Activated naive CD8-positive, alpha-beta T cell treated with anti-CD3 and anti-CD28 coated beads, Interleukin-2, amount 10 ng/mL, durations not matched to agents 7 days and 5 days (primary cell): ENCODE results near the gene PRKAR1A. TPM values are rescaled to one million over a fixed set of nuclear protein-coding genes. Genes with fewer than 3 reads are reported as not detected.
"Not testable (repeated sequence)": the region's sequence is repeated elsewhere in the genome, so short reads cannot be mapped to it uniquely, and the experiment has no call there.

Experiments
- ATAC-seq: fragments of 150-1000 bp; cut with Tn5 transposase; one replicate; pipeline ENCODE4 v1.10.0; 2021; ENCODE audit warnings: low read depth, moderate library complexity
- POLR2A ChIA-PET: fragments of 350-600 bp; sonication (Branson Sonifier 250); formaldehyde crosslinking; loops from one replicate; lab custom pipeline; 2021; ENCODE audit warnings: antibody characterized with exemption; lab: Charles Lee
- DNase-seq: peaks from one replicate; pipeline ENCODE4 v3.0.0; 2021
- H3K27ac Mint-ChIP-seq: one replicate; pipeline ENCODE4 v1.8.0; 2022; ENCODE audit warnings: mild to moderate bottlenecking, mixed read lengths
- H3K27me3 Mint-ChIP-seq: one replicate; pipeline ENCODE4 v1.8.0; 2022; ENCODE audit warnings: mild to moderate bottlenecking, moderate library complexity, mixed read lengths
- H3K36me3 Mint-ChIP-seq: one replicate; pipeline ENCODE4 v1.8.0; 2021; ENCODE audit warnings: mild to moderate bottlenecking, mixed read lengths
- H3K4me1 Mint-ChIP-seq: one replicate; pipeline ENCODE4 v1.8.0; 2021; ENCODE audit warnings: mixed read lengths
- H3K4me3 Mint-ChIP-seq: one replicate; pipeline ENCODE4 v1.8.0; 2022; ENCODE audit warnings: mild to moderate bottlenecking, moderate library complexity, mixed read lengths
- H3K9me3 Mint-ChIP-seq: one replicate; pipeline ENCODE4 v1.8.0; 2021; ENCODE audit warnings: mixed read lengths
- total RNA-seq, 2 experiments: library from RNA; stranded (reverse); gene quantifications; one replicate each; pipeline ENCODE4 v1.2.3, GENCODE V29; 2021

The PRKAR1A gene
- 100 to 1,000 TPM; 208 to 226 TPM for total RNA-seq

DNA sequence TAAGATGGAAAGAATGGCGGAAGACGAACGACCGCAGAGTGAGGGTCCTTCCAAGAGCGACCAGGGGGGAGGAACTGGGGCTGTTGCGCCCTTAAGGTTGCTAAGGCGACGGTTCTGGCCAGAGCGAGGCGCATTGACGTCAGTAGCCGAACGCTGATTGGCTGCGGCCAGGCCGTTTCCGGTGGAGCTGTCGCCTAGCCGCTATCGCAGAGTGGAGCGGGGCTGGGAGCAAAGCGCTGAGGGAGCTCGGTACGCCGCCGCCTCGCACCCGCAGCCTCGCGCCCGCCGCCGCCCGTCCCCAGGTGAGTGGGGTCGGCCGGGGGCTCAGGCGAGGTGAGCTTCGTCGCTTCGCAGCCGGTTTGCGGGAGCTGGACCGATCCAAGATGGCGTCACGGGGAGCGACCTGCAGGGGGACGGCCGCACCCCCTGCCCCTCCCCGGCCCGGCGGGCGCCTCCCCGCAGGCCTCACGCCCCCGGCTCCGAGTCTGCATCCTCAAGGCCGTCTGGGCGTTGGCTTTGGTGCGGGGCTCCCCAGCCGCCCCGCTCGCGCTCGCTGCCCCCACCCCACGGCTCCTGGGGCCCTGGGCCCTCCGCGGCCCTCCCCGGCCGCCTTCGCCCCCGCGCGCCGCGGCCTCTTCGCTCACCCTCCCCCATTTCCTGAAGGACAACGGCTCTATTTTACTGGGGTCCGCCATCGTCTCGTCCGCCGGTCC lies at the start of gene PRKAR1A:
TSS of gene PRKAR1A (plus strand) at position 184 of the 713 bp plus-strand sequence. CDS start 2,970 bp downstream, outside the sequence.
- H3K4me3 Mint-ChIP-seq = peak within 1 kb of the TSS; percentile 100
- DNase-seq (peak; percentile 94), ATAC-seq (peak; percentile 83)
- H3K36me3 Mint-ChIP-seq = peaks cover 24% of the 10 kb centered on the region
- peaks cover 2% of the 10 kb centered on the region for H3K9me3 Mint-ChIP-seq
- no peaks in the 10 kb centered on the region for H3K27me3 Mint-ChIP-seq
- POLR2A ChIA-PET = interaction anchor here (0.6 to 3.7 kb wide), 18 partner anchors 9 to 903 kb away, joined by 3 to 43 read pairs (median 4); partner anchors contain the start of genes ARSG, MAP2K6 and WIPI1
- peaks cover 45% of the 10 kb centered on the region for H3K4me1 Mint-ChIP-seq
- H3K27ac Mint-ChIP-seq = peak within 1 kb of the TSS; percentile 100

DNA sequence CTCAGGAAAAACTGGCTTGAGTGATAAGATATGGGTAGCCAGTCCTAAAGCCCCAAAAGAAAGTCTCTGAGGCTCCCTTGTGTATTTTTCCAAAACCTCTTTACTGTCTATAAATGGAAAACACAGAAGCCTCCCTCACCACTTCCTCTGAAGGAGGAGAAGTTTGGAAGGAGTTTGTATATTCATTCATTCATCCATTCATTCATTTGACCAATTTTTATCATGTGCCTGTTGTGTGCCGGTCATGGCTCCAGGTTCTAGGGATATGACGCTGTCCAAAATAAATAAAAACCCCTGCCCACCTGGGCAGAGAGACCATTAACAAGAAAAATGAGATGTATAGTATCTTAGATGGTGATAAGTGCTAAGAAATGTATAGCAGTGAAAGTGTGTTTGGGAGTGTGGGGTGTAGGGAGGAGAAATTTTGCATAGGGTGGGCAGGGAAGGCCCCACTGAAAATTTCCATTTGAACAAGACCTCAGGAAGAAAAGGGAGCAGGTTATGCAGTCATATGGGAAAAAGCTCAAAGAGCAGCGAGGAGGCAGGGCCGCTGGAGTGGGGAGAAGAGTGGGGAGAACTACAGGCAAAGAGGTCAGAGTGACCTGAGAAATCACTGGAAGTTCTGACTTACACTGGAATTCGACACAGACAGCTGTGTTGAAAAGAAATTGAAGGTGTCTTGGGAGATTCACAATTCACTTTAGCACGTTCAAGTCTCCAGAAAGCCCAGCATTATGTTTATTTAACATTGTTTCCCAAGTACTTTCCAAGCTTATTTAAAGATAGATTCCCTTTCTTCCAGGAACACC lies 48.8 kb upstream of the PRKAR1A start:
- Mint-ChIP-seq H3K36me3 (no peaks in the 10 kb centered on the region), H3K9me3 (no peaks in the 10 kb centered on the region), H3K27ac (peak overlapping the region; percentile 98), H3K27me3 (peaks cover 9% of the 10 kb centered on the region), H3K4me1 (peaks cover 50% of the 10 kb centered on the region), H3K4me3 (no peak overlapping the region)
- POLR2A ChIA-PET = interaction anchor here (1.0 to 9.3 kb wide), 3 partner anchors 25 to 258 kb away, joined by 3 to 111 read pairs (median 4); no protein-coding TSS in a partner anchor
- DNase-seq (no peak), ATAC-seq (no peak)

DNA sequence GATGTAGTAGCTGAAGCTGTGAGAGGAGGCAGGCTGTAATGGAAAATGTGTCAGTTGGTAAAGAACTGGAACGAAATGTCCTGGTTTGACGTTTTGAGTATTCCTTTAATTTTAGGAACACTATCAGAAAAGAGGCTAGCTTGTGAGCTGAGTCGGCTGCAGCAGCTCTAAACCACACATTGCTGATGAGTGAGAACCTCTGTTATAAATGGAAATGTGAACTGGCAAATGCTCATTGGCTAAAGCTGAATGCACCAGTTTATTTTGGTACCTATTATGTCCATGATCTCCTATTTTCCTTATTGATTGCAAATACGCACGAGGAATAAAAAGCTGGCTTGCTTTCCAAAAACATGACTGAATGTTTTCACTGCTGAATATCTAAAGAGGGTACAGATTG lies 43.9 kb upstream of the PRKAR1A start:
- Mint-ChIP-seq H3K9me3 (no peaks in the 10 kb centered on the region), H3K27me3 (peaks cover 31% of the 10 kb centered on the region), H3K4me3 (no peak overlapping the region), H3K27ac (no peak overlapping the region), H3K4me1 (peaks cover 8% of the 10 kb centered on the region), H3K36me3 (no peaks in the 10 kb centered on the region)
- POLR2A ChIA-PET = no interaction called here
- DNase-seq (no peak), ATAC-seq (no peak)

GRCh38 chr17:68468788-68469187 lies 43.4 kb upstream of the PRKAR1A start:
- DNase-seq = no peak
- Mint-ChIP-seq H3K27ac (no peak overlapping the region), H3K27me3 (peaks cover 31% of the 10 kb centered on the region), H3K9me3 (no peaks in the 10 kb centered on the region), H3K4me3 (no peak overlapping the region), H3K4me1 (peaks cover 5% of the 10 kb centered on the region), H3K36me3 (no peaks in the 10 kb centered on the region)
- POLR2A ChIA-PET = no interaction called here
- no peak for ATAC-seq

- POLR2A ChIA-PET = no interaction called here
- Mint-ChIP-seq H3K4me1 (peaks cover 1% of the 10 kb centered on the region), H3K27ac (no peak overlapping the region), H3K27me3 (peaks cover 38% of the 10 kb centered on the region), H3K36me3 (no peaks in the 10 kb centered on the region), H3K4me3 (no peak overlapping the region), H3K9me3 (no peaks in the 10 kb centered on the region)
- ATAC-seq (no peak), DNase-seq (no peak)
These were observed 41.3 kb upstream of the PRKAR1A start for GRCh38 chr17:68470961-68471360.

GRCh38 chr17:68480885-68481284 lies 31.3 kb upstream of the PRKAR1A start:
- Mint-ChIP-seq H3K4me3 (no peak overlapping the region), H3K9me3 (peaks cover 3% of the 10 kb centered on the region), H3K36me3 (peaks cover 1% of the 10 kb centered on the region), H3K27me3 (peaks cover 40% of the 10 kb centered on the region), H3K27ac (no peak overlapping the region), H3K4me1 (peaks cover 4% of the 10 kb centered on the region)
- ATAC-seq (no peak), DNase-seq (no peak)
- POLR2A ChIA-PET = interaction anchor here (0.7 to 1.1 kb wide), 2 partner anchors 31 to 304 kb away, joined by 4 read pairs; partner anchors contain the start of gene PRKAR1A

GRCh38 chr17:68482576-68483041 lies 29.6 kb upstream of the PRKAR1A start:
- Mint-ChIP-seq H3K27me3 (peaks cover 42% of the 10 kb centered on the region), H3K36me3 (peaks cover 1% of the 10 kb centered on the region), H3K4me1 (peaks cover 13% of the 10 kb centered on the region), H3K4me3 (no peak overlapping the region), H3K9me3 (peaks cover 3% of the 10 kb centered on the region), H3K27ac (no peak overlapping the region)
- no peak for DNase-seq
- no peak for ATAC-seq
- POLR2A ChIA-PET = interaction anchor here (0.6 kb wide), 1 partner anchor 84 kb away, joined by 3 read pairs; no protein-coding TSS in a partner anchor

GRCh38 chr17:68484458-68484857 lies 27.8 kb upstream of the PRKAR1A start:
- Mint-ChIP-seq H3K4me1 (peaks cover 21% of the 10 kb centered on the region), H3K27ac (no peak overlapping the region), H3K9me3 (peaks cover 2% of the 10 kb centered on the region), H3K27me3 (peaks cover 36% of the 10 kb centered on the region), H3K36me3 (peaks cover under 1% of the 10 kb centered on the region), H3K4me3 (no peak overlapping the region)
- no peak for ATAC-seq
- POLR2A ChIA-PET = no interaction called here
- DNase-seq = no peak

- ATAC-seq (no peak), DNase-seq (no peak)
- POLR2A ChIA-PET = interaction anchor here (3.2 kb wide), 1 partner anchor 8 kb away, joined by 38 read pairs; no protein-coding TSS in a partner anchor
- Mint-ChIP-seq H3K27me3 (peaks cover 21% of the 10 kb centered on the region), H3K27ac (no peak overlapping the region), H3K9me3 (no peaks in the 10 kb centered on the region), H3K36me3 (no peaks in the 10 kb centered on the region), H3K4me3 (no peak overlapping the region), H3K4me1 (peaks cover 25% of the 10 kb centered on the region)
These were observed 22.3 kb upstream of the PRKAR1A start for GRCh38 chr17:68489919-68490318.

GRCh38 chr17:68491381-68492231 lies 20.6 kb upstream of the PRKAR1A start:
- Mint-ChIP-seq H3K4me1 (peaks cover 17% of the 10 kb centered on the region), H3K27ac (no peak overlapping the region), H3K9me3 (no peaks in the 10 kb centered on the region), H3K27me3 (peaks cover 13% of the 10 kb centered on the region), H3K4me3 (no peak overlapping the region), H3K36me3 (no peaks in the 10 kb centered on the region)
- DNase-seq = no peak
- POLR2A ChIA-PET = interaction anchor here (0.8 kb wide), 1 partner anchor 21 kb away, joined by 3 read pairs; the partner anchor contains the start of gene PRKAR1A
- ATAC-seq = no peak

GRCh38 chr17:68492394-68493054 lies 19.7 kb upstream of the PRKAR1A start:
- POLR2A ChIA-PET, H3K9me3 Mint-ChIP-seq: not testable (repeated sequence)

GRCh38 chr17:68495081-68495480 lies 17.1 kb upstream of the PRKAR1A start:
- Mint-ChIP-seq H3K36me3 (peaks cover 2% of the 10 kb centered on the region), H3K9me3 (no peaks in the 10 kb centered on the region), H3K27ac (no peak overlapping the region), H3K27me3 (peaks cover 9% of the 10 kb centered on the region), H3K4me1 (peaks cover 20% of the 10 kb centered on the region), H3K4me3 (no peak overlapping the region)
- POLR2A ChIA-PET = interaction anchor here (1.9 kb wide), 1 partner anchor 18 kb away, joined by 6 read pairs; the partner anchor contains the start of gene PRKAR1A
- DNase-seq = no peak
- no peak for ATAC-seq

More at GRCh38 chr17:68492394-68493054, 19.7 kb upstream of the PRKAR1A start:
- not testable (repeated sequence) for H3K27ac Mint-ChIP-seq, H3K4me3 Mint-ChIP-seq, ATAC-seq, H3K27me3 Mint-ChIP-seq, H3K36me3 Mint-ChIP-seq, DNase-seq
- H3K4me1 Mint-ChIP-seq = peaks cover 16% of the 10 kb centered on the region
